ENCODE results near the gene CD300H. TPM values are rescaled to one million over a fixed set of nuclear protein-coding genes. Genes with fewer than 3 reads are reported as not detected.

The CD300H gene
- total RNA-seq, 1 experiment from 2014 or later, result not detected

GRCh38 chr17:74529243-74529642 lies 38.1 kb downstream of the CD300H start:
- H3K9me3 ChIP-seq (ENCODE audit: low read depth, low read length, poor library complexity, severe bottlenecking), result no peaks in the 10 kb centered on the region
- BruUV-seq (replicated peaks), result no TSS peak
- no peak overlapping the region for H3K4me3 ChIP-seq (ENCODE audit: low read depth, low read length, poor library complexity, severe bottlenecking)
- no peaks in the 10 kb centered on the region for H3K4me1 ChIP-seq (ENCODE audit: insufficient read depth, low read length, poor library complexity, severe bottlenecking)
- H3K27ac ChIP-seq (ENCODE audit: low read depth, low read length, poor library complexity, severe bottlenecking), result no peak overlapping the region
- ChIA-PET POLR2A (ENCODE audit: low non-redundant PET) (no interaction called here), CTCF (no interaction called here)
- intact Hi-C loops (cut with micrococcal nuclease; ENCODE audit: unreplicated experiment), result no loop called here
- DNase-seq (ENCODE audit: low spot score), result no peak
- H3K36me3 ChIP-seq (ENCODE audit: insufficient read depth, low read length, poor library complexity, severe bottlenecking), result no peaks in the 10 kb centered on the region
- TF ChIP-seq CTCF (conservative IDR thresholded peaks at IDR 0.05; ENCODE audit: low read depth, low read length), result no peak
- TF ChIP-seq EZH2 (IDR thresholded peaks at IDR 0.05; ENCODE audit: borderline replicate concordance, low read depth, low read length, poor library complexity, severe bottlenecking), result no peak
- H3K27me3 ChIP-seq (replicated peaks; ENCODE audit: insufficient read depth, low read depth, low read length, poor library complexity), result peaks cover 18% of the 10 kb centered on the region

DNA sequence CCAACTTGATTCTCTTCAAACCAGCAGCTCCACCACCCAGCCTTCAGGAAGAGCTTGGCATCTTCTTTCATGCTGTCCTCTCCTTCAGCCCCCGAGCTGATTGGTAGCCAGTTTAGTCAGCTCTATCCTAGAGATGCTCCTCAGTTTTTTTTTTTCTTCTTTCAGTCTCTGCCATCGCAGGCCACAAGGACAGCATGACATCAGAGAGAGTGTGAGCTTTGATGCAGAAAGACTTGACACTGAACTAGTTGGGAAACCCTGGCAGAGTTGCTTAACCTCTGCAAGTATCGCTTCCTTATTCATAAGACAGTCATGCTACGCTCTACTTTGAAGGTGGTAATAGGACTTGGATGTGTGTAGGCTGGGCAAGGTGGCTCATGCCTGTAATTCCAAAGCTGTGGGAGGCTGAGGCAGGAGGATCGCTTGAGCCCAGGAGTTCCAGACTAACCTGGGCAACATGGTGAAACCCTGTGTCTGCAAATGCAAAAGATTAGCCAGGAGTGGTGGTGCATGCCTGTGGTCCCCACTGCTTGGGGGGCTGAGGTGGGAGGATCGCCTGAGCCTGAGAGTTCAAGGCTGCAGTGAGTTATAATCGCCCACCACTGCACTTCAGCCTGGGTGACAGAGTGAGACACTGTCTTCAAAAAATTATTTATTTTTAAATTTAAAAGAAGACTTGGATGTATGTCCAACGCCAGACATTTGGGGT lies 38.7 kb downstream of the CD300H start:
- no peak for DNase-seq (ENCODE audit: low spot score)
- no peaks in the 10 kb centered on the region for H3K4me1 ChIP-seq (ENCODE audit: insufficient read depth, low read length, poor library complexity, severe bottlenecking)
- no peak overlapping the region for H3K4me3 ChIP-seq (ENCODE audit: low read depth, low read length, poor library complexity, severe bottlenecking)
- intact Hi-C loops (cut with micrococcal nuclease; ENCODE audit: unreplicated experiment), result no loop called here
- no TSS peak for BruUV-seq (replicated peaks)
- no peak overlapping the region for H3K27ac ChIP-seq (ENCODE audit: low read depth, low read length, poor library complexity, severe bottlenecking)
- H3K9me3 ChIP-seq (ENCODE audit: low read depth, low read length, poor library complexity, severe bottlenecking), result no peaks in the 10 kb centered on the region
- TF ChIP-seq CTCF (conservative IDR thresholded peaks at IDR 0.05; ENCODE audit: low read depth, low read length) (no peak), EZH2 (IDR thresholded peaks at IDR 0.05; ENCODE audit: borderline replicate concordance, low read depth, low read length, poor library complexity, severe bottlenecking) (no peak)
- ChIA-PET POLR2A (ENCODE audit: low non-redundant PET) (interaction anchor here (0.6 kb wide), 1 partner anchor 44 kb away, joined by 3 read pairs; no protein-coding TSS in a partner anchor), CTCF (no interaction called here)
- no peaks in the 10 kb centered on the region for H3K36me3 ChIP-seq (ENCODE audit: insufficient read depth, low read length, poor library complexity, severe bottlenecking)
- H3K27me3 ChIP-seq (replicated peaks; ENCODE audit: insufficient read depth, low read depth, low read length, poor library complexity), result peaks cover 24% of the 10 kb centered on the region

DNA sequence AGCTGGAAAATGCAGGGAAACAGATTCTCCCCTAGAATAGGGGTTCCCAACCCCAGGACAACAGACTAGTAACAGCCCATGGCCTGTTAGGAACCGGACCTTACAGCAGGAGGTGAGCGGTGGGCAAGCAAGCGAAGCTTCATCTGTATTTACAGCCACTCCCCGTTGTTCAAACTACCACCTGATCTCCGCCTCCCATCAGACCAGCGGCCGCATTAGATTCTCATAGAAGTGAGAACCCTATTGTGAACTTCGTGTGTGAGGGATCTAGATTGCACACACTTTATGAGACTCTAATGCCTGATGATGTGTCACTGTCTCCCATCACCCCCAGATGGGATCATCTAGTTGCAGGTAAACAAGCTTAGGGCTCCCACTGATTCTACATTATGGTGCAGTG lies 39.6 kb downstream of the CD300H start:
- H3K27me3 ChIP-seq (replicated peaks; ENCODE audit: insufficient read depth, low read depth, low read length, poor library complexity), result peaks cover 32% of the 10 kb centered on the region
- H3K36me3 ChIP-seq (ENCODE audit: insufficient read depth, low read length, poor library complexity, severe bottlenecking), result no peaks in the 10 kb centered on the region
- no peaks in the 10 kb centered on the region for H3K4me1 ChIP-seq (ENCODE audit: insufficient read depth, low read length, poor library complexity, severe bottlenecking)
- no peaks in the 10 kb centered on the region for H3K9me3 ChIP-seq (ENCODE audit: low read depth, low read length, poor library complexity, severe bottlenecking)
- CTCF ChIA-PET, result no interaction called here
- TF ChIP-seq EZH2 (IDR thresholded peaks at IDR 0.05; ENCODE audit: borderline replicate concordance, low read depth, low read length, poor library complexity, severe bottlenecking) (no peak), CTCF (conservative IDR thresholded peaks at IDR 0.05; ENCODE audit: low read depth, low read length) (no peak)
- intact Hi-C loops (cut with micrococcal nuclease; ENCODE audit: unreplicated experiment), result no loop called here
- no peak overlapping the region for H3K27ac ChIP-seq (ENCODE audit: low read depth, low read length, poor library complexity, severe bottlenecking)
- H3K4me3 ChIP-seq (ENCODE audit: low read depth, low read length, poor library complexity, severe bottlenecking), result no peak overlapping the region
- POLR2A ChIA-PET (ENCODE audit: low non-redundant PET), result interaction anchor here (0.6 kb wide), 1 partner anchor 43 kb away, joined by 3 read pairs; no protein-coding TSS in a partner anchor
- BruUV-seq (replicated peaks), result no TSS peak
- no peak for DNase-seq (ENCODE audit: low spot score)
